Brain microvascular endothelial cell (primary cell): Measurements from ENCODE around the gene EIF4EBP2.

Experiments used
- DNase-seq: peaks from one replicate; pipeline ENCODE4 v3.0.0-alpha.2; 2020
- H3K27ac ChIP-seq: fragments of 250-450 bp; sonication (Bioruptor Pico); 2 replicates; pipeline ENCODE4 v1.5.1; 2020; ENCODE audit warnings: mild to moderate bottlenecking, moderate library complexity
- H3K27me3 ChIP-seq: fragments of 250-450 bp; sonication (Bioruptor Pico); replicated peaks from 2 replicates; pipeline ENCODE4 v1.5.1; 2020; ENCODE audit warnings: mild to moderate bottlenecking
- H3K36me3 ChIP-seq: fragments of 250-450 bp; sonication (Bioruptor Pico); replicated peaks from 2 replicates; pipeline ENCODE4 v1.5.1; 2020; ENCODE audit warnings: mild to moderate bottlenecking
- H3K4me3 ChIP-seq: 2 replicates; pipeline ENCODE4 v1.5.1; 2011; ENCODE audit warnings: low read depth, mild to moderate bottlenecking, control low read depth, low read length, moderate library complexity
- CTCF ChIP-seq: IDR thresholded peaks from 2 replicates; pipeline ENCODE4 v1.5.1; 2011; ENCODE audit warnings: low read depth, mild to moderate bottlenecking, moderate library complexity, low read length, control low read depth, inconsistent platforms; ENCODE audit errors: missing control alignments
- in situ Hi-C: cut with HindIII; loops from 2 replicates; pipeline ENCODE4 v1.10.0; 2017; ENCODE audit warnings: low sequenced_read_pairs, low pct_ligation_motif_present

EIF4EBP2 gene

GRCh38 chr10:70403483-70404035, 386 bp upstream of the EIF4EBP2 start:
- Histone ChIP-seq H3K27ac (no peak overlapping the region), H3K27me3 (no peaks in the 10 kb centered on the region), H3K4me3 (peak overlapping the region; percentile 84), H3K36me3 (no peaks in the 10 kb centered on the region)
- in situ Hi-C loops: no loop called here
- TF ChIP-seq CTCF: no peak
- no peak for DNase-seq

- in situ Hi-C loops: no loop called here
- TF ChIP-seq CTCF: no peak
- peak overlapping the region; percentile 77 for H3K27ac ChIP-seq
- DNase-seq: peak; percentile 10
- H3K4me3 ChIP-seq: peak overlapping the region; percentile 84
- no peaks in the 10 kb centered on the region for H3K36me3 ChIP-seq
- H3K27me3 ChIP-seq: no peaks in the 10 kb centered on the region
Measured at GRCh38 chr10:70404787-70405036, 767 bp downstream of the EIF4EBP2 start.

- peak overlapping the region; percentile 84 for H3K4me3 ChIP-seq
- peak overlapping the region; percentile 77 for H3K27ac ChIP-seq
- no peaks in the 10 kb centered on the region for H3K36me3 ChIP-seq
- no peaks in the 10 kb centered on the region for H3K27me3 ChIP-seq
- no peak for TF ChIP-seq CTCF
- in situ Hi-C loops: no loop called here
- peak; percentile 80 for DNase-seq
Measured at GRCh38 chr10:70405037-70405824, 1.3 kb downstream of the EIF4EBP2 start.

GRCh38 chr10:70409772-70410171, 5.8 kb downstream of the EIF4EBP2 start:
- no peak for TF ChIP-seq CTCF
- Histone ChIP-seq H3K36me3 (peaks cover 3% of the 10 kb centered on the region), H3K27ac (no peak overlapping the region), H3K4me3 (no peak overlapping the region), H3K27me3 (no peaks in the 10 kb centered on the region)
- in situ Hi-C loops: no loop called here
- DNase-seq: no peak

GRCh38 chr10:70410608-70411007, 6.7 kb downstream of the EIF4EBP2 start:
- no peak for TF ChIP-seq CTCF
- Histone ChIP-seq H3K36me3 (peaks cover 3% of the 10 kb centered on the region), H3K4me3 (no peak overlapping the region), H3K27me3 (no peaks in the 10 kb centered on the region), H3K27ac (no peak overlapping the region)
- DNase-seq: no peak
- in situ Hi-C loops: no loop called here

GRCh38 chr10:70412356-70412755, 8.4 kb downstream of the EIF4EBP2 start:
- in situ Hi-C loops: no loop called here
- no peak for TF ChIP-seq CTCF
- H3K36me3 ChIP-seq: peaks cover 3% of the 10 kb centered on the region

More at GRCh38 chr10:70412356-70412755, 8.4 kb downstream of the EIF4EBP2 start:
- DNase-seq: no peak
- H3K27ac ChIP-seq: no peak overlapping the region
- H3K27me3 ChIP-seq: no peaks in the 10 kb centered on the region
- no peak overlapping the region for H3K4me3 ChIP-seq
